Measurements from ENCODE around the gene TSC2.

The TSC2 gene

DNA sequence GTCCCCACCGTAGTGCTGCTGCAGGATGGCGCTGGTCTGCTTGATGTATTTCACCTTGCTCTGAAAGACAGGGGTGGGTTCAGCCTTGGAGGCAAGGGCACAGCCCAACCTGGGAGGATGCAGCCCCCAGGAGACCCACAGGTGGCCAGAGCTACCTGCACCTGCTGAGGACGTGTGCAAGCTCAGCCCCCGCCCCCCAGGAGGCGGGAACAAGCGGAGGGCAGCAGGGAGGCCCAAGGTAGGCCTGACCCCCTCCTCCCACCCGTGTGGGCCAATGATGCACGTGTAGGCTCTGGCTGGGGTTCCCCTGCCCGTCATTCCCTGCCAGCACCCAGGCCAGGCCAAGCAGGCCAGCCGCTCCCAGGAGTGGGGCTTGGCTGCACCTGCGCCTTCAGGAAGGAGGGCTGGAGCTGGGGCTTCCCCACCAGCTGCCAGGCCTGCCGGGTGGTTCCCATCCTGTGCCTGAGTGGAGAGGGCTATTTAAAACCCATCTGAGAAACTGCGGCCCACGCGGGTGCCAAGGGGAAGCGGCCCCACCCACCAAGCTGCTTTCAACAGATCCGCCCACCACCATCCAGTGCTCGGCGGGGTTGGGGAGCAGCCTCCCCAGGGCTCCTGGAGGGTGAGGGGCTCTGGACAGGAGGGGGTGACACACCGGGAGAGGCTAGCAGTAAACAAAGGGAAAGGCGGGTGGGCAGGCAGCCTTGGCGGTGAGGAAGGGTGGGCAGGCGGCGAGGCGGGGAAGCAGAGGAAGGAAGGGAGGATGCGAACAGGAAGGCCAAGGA lies 3.9 kb upstream of the TSC2 start:
- peak; percentile 90 to 95 (median 91) for DNase-seq

DNA sequence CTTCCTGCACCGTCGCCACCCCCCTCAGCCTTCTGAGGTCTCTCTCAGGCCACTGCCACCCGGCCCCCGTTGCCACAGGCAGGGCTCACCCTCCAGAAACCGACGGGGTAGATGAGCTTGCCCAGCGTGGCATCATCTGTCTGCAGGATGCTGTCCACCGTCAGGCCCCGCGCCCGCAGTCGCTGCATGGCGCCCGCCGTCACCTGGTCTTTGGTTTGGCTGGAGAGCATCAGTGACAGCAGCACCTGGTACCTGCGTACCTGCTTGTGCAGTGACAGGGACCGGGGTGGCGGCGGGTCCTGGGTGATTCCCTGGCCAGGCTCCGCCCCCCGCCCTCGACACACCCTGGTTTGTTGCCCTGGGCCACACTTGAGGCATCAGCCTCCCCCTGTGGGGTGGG lies 3.2 kb upstream of the TSC2 start:
- DNase-seq, result no peak

DNA sequence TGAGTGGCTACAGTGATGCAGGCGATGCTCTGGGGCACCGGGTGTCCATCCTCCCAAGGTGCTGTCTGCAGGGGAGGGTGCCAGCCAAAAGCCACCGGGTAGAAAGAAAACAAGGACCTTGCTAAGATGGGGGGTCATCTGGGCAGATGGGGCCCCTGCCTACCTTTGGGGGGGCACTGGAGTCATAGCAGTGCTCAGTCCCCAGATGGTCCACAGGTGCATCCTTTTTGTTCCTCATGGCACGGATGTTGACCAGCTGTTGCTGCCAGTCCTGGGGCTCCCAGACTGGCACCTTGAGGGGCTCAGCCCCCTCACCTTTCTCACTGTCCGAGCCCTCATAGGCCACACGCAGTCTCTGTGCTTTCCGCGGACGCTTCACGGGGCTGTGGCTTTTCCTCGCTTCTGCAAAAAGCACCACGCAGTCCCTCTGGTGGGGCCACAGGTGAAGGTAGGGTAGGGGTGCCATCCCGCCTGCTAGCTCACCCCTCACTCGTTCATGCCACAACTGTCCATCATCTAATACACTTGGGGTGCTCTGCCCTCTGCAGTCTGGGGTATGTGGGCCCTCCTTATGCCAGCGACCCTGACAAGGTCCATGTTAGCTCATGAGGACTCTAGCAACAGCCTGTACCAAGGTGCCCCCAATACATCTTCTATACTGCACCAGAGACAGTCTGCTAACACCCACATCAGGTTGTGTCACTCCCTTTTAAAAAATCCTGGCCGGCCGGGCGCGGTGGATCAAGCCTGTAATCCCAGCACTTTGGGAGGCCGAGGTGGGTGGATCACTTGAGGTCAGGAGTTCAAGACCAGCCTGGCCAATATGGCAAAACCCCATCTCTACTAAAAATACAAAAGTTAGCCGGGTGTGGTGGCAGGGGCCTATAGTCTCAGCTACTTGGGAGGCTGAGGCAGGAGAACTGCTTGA lies 1.6 kb upstream of the TSC2 start:
- DNase-seq, result no peak

DNA sequence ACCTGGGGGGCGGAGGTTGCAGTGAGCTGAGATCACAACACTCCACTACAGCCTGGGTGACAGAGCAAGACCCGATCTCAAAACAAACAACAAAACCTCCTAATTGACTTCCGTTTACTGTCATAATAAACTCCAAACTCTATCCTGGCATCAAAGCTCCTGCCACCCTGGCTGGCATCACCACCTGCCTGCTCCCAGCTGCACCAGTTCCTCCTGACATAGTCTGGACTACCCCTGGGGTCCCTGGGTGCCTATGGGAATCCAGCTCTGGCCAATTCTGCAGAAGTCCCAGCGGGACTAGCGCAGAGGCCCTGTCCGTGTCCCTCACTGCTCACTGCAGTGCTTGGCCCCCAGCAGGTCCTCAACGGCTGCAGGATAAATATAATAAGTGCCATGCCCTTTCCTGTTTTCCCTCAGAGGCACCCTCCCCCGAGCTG lies 874 bp upstream of the TSC2 start:
- DNase-seq, result no peak

DNA sequence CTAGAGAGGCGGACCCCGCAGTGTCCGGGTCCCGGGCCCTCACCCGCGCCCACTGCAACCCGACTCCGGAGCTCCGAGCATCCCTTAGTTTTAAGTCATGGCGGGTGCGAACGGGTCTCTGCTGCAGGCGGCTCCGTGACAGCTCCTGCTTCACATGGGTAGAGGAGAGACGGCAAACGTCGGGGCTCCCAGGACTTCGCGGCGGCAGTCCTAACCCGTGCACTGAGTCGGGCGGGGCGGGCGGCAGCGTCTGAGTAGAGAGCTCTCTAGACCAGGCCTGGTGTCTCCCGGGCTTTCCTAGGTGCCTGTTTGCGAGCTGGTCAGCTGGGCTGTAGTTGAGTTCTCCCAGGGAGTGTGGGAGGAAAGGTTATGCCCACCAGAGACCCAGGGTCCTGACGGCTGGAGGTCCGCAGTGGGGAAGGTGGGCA lies 345 bp downstream of the TSC2 start:
- DNase-seq, result peak in 1 of 3 donors; percentile 39

DNA sequence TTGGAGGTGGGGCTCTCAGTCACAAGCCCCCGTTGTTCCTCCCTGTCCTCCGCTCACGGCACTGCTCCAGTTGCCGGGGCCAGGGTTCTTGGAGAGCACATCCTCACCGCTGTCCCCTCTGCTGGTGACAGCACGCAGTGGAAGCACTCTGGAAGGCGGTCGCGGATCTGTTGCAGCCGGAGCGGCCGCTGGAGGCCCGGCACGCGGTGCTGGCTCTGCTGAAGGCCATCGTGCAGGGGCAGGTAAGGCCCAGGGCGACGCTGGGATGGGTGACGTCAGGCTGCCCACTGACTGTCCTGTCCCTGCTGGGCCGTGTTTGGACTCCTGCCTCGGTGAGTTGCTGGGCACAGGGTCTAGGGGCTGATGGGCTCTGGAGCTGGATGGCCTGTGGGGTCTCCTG lies 5.4 kb downstream of the TSC2 start:
- DNase-seq, result no peak

DNA sequence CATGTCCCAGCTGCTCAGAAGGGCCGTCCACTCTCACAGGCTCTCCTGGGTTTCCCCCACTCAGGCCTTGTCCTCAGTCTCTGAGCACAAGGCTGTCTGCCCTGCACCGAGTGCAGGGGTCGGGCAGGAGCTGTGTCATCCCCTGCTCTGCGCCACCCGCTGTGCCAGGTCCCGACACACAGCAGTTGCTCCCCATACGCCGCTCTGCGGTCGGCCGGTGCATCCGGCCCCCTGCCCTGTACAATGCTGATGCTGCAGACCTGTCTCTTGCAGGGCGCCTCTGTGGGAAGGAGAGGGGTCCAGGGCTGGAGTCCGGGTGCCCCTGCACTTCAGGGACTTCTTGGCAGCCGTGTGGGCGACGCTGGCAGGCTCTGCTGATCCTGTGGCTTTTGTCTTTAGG lies 6.1 kb downstream of the TSC2 start:
- no peak for DNase-seq

DNA sequence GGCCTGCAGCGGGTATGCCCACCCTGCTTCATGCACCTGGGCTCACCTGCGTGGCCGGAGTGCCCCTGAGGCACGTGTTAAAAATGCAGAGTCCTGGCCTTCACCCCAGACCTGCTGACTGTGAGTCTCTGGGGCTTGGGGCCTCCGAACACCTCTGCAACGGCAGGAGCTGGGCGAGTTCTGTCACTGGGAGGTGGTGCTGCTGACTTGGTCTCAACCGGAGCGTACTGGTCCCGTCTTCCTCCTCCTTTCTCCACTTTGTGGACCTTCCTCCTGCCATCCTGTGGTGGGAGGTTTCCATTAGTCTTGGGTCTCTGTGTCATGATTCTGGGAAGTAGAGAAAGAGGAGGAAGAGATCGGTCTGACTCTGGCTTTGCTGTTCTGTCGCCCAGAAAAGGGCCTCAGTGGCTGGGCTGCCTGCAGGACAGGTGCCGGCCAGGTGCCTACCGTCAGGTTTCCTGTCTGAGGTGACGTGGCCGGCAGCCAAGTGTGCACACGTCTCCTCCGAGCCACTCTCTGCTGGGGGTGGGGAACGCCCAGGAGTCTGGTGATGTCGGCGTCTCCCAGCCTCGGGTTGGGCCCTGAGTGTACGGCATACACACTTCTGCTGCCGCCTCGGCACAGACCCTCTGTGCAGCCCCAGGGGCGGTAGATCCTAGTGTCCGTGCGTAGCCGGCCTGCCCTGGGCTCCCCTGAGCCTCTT lies 6.9 kb downstream of the TSC2 start:
- no peak for DNase-seq

DNA sequence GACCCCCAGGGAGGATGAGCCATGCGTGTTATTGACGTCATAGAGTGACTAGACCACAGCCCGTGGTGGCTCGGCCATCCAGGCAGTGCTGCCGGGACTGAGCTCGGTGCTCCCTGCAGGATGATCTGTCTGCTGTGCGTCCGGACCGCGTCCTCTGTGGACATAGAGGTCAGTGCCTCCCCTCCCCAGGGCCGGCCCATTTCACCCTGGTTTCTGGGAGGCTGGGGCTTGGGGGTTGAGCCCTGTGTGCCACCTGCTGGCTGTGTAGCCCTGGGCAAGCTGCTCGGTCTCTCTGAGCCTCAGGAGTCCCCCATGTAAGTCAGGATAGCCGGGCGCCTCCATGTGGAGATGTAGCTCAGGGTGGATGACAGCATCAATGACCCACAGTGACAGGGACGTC lies 8.3 kb downstream of the TSC2 start:
- DNase-seq, result peak in 1 of 3 donors; percentile 51

DNA sequence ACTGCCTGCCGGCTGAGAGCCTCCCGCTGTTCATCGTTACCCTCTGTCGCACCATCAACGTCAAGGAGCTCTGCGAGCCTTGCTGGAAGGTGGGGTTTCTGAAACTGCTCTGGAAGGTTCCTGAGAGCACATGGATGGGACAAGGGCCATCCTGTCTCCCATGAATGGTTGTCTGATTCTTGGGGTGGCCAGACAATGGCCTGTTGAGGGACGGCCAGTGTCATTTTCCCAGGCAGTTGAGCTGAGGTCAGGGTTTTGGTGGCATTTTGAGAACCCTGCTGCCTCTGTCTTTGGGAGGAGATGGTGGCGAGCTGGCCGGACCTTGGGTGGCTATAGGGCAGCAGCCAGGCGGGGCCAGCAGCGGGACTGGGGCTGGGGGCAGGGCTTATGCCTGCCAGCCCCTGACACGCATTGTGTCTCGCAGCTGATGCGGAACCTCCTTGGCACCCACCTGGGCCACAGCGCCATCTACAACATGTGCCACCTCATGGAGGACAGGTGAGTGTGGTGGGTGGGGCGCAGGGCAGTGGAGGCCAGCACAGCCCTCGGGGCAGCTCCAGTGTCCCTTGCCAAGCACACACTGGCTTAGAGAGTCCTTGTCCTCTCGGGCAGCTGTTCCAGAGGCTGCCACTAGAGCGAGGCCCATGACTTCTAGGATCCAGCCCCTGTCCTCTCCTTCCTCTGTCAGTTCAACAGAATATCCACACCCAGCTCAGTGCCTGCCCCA lies 9.1 kb downstream of the TSC2 start:
- DNase-seq, result no peak

DNA sequence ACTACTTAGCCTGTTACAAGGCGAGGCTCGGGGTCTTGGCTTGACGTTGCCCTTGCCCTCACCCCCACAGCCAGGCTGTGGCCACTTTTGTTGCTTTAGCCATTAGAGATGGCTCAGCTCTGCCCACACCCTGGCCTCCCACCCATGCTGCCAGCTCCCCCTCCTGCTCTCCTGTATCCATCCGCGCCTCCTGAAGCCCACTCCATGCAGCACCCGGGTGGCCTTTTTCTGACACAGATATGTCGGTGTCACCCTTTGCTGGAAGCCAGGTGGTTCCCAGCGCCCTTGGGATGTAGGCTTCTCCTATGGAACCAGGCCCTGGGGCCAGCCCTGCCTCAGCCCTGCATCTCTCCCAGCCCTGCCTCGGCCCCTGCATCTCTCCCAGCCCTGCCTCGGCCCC lies 9.7 kb downstream of the TSC2 start:
- no peak for DNase-seq

DNA sequence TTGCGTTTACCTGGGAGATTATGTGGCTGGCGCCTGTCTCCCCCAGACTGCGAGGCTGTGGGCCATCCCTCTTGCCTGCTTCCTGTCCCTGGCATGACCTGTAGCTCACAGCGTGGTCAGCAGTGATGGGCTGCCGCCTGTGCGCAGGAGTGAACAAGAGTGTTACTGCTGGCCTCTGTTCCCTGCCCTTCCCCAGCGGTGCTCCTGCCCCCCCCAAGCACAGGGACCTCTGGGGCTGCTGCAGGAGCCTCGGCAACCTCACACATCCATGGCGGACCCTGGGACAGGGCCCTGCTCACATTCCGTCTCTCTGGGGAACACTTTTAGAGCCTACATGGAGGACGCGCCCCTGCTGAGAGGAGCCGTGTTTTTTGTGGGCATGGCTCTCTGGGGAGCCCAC lies 10.6 kb downstream of the TSC2 start:
- DNase-seq, result no peak

DNA sequence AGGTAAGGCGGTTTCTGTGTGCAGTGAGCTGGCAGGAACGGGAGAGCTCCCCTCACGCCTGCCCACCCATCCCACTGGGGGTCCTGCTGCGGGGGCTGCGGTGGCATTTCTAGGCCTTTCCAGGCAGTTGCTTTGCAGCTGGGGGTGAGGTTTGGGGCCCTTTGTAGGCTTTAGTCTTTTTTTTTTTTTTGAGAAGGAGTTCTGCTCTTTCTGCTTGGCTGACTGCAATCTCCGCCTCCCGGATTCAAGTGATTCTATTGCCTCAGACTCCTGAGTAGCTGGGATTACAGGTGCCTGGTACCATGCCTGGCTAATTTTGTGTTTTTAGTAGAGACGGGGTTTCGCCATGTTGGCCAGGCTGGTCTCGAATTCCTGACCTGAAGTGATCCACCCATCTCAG lies 11.1 kb downstream of the TSC2 start:
- no peak for DNase-seq

DNA sequence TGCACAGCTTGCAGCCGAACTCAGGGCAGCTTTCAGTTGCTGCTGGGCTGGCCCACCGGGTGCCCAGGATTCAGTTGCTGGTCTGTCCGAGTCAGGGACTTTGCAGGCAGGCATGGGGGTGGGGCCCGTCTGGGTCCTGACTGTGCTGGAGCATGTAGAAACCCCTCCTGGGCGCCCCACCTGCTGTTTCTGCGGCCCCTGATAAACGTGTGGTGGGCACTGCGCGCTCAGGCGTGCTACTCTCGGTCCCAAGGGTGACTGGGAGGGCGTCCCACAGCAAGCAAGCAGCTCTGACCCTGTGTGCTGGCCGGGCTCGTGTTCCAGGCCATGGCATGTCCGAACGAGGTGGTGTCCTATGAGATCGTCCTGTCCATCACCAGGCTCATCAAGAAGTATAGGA lies 12.6 kb downstream of the TSC2 start:
- no peak for DNase-seq

DNA sequence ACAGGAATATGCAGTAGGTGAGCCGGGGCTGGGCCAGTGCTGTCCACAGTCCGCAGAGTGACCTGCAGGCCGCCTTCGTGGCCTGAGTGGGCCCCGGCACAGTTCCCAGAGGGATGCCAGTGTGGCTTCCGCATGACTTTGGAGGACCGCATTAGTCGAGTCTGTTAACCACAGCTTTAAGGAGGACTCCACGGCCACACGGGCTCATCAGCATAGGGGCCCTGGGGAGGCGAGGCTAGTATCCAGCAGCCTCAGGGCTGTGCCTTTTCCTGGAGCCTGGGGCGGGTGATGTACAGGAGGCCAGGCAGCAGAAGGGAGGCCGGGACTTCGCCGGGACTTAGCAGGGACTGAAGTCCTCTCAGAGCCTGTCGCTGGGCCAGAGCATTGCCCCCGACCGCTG lies 13.2 kb downstream of the TSC2 start:
- no peak for DNase-seq

DNA sequence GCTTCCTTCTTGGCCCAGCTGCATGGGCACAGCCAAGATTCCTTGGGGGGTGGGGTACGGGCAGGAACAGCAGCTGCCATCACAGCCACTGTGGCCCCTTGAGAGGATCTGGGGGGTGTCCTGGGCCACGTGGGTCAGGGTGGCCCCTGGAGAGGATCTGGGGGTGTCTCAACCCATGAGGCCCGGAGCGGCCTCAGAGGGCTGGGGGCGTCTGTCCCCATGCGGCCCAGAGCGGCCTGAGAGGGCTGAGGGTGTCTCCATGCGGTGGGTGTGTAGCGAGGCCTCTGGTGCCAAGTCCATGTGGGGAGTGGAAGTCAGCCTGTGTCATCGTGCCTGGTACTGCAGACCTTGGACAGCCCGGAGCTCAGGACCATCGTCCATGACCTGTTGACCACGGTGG lies 13.7 kb downstream of the TSC2 start:
- no peak for DNase-seq

DNA sequence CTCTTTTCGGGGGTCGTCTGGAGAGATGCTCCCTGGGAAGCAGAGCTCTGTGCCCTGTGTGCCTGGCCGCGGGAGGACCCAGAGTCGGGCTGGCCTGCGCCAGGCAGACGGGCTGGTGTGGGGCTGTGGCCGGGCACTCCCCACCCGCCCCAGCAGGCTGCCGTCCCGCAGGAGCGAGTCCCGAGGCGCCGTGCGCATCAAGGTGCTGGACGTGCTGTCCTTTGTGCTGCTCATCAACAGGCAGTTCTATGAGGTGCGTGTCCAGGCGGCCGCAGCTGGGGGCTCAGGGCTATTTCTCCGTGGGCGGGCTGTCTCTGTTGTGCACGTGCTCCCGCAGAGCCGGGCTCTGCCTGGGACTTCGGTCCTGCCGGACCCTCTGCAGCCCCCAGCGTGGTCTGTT lies 15.0 kb downstream of the TSC2 start:
- no peak for DNase-seq

DNA sequence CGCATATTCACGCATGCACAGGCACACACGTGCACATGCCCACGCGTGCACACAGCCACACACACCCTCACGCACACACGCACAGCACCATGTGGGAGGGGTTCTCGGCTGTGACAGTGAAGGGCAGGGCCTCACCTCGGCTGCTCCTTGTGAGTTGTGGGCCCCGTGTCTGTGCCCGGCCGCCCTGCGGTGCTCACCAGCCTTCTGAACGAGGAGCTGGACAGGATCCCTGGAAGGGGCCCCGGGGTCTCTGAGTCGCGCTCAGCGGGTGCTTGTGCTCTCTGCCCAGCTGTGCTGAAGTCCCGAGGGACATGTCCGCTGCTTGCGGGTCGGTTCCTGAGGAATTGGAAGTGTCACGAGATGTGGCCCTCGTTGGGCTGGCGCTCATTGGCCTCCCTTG lies 16.1 kb downstream of the TSC2 start:
- DNase-seq, result no peak

DNA sequence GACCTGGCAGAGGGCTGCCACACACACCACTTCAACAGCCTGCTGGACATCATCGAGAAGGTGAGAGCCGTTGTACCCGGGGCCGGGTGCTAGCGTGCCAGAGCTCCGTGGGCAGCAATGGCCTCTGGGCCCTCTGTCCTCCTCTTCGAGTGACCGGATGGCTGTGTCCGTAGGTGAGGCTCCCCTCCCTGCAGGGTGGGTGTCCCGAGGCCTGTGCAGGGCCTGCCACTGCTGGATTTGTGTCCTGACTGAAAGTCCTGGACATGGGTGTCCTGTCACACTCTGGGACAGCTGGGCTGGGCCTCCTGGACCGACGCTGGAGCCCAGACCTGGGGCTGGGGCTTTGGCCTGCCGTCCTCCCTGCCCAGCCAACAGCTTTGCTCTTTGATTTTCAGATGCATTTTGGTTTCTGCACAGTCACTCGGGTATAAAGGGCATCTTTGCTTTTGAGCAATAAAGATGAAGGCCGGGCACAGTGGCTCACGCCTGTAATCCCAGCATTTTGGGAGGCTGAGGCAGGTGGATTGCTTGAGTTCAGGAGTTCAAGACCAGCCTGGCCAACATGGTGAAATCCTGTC lies 16.7 kb downstream of the TSC2 start:
- DNase-seq, result no peak

DNA sequence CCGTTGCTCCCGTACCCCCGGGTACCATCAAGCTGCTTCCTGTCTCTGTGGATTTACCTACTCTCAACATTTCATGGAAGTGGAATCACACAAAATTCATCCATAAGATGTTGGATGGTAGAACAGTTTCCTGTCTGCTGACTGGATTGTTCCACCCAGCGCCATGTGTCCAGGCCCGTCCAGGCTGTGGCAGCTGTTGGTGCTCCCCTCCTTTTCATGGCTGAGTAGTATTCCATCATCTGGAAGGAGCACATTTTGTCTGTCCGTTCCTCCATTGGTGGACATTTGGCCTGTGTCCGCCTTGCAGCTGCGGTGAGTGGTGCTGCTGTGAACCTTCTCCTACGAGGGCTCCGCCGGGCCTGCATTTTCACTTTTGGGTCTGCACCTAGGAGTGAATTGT lies 18.4 kb downstream of the TSC2 start:
- DNase-seq, result no peak

DNA sequence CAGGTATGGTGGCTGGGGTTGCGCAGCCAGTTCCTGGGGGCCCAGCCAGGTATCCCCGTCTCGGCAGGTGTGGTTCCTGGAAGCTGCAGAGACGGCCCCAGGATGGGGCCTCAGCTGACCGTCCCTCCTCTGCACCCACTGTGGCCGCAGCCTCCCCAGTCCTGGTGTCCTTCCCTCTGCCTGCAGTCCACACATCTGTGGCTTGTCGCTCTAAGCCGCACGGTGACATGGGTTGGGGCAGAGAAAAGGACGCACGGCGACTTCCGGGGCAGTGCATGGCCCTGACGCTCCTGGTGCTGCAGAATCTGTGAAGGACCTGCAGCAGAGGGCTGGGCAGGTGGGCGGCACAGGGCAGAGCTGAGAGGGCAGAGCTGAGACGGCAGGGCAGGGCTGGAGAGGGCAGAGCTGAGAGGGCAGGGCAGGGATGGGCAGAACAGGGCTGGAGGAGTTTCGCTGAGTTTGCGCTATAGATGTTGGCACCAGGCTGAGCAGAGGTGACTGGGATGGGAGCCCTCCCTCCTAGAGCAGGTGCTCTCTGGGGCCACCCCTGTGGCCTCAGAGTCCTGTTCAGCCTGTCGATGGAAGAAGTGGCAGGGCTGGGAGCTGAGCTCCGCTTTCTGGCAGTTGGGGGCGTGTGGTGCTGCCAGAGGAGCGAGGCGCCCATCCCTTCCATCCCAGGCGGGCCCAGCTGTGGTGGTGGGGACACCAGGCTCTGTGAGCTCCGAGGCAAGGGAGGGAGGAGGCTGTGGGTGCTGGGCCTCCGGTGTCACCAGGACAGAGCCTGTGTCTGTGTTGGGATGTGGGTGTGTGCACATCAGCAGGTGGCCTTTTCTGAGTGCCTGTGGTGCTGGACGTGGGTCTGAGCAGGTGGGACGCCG lies 23.0 kb downstream of the TSC2 start:
- no peak for DNase-seq
